Esophagus muscularis mucosa (tissue), 4 donors: ENCODE data around the gene SOWAHA. TPM values are rescaled to one million over a fixed set of nuclear protein-coding genes. Genes with fewer than 3 reads are reported as not detected.

Experiments used
- DNase-seq: peaks from one replicate; pipeline ENCODE4 v3.0.0-alpha.2; 2017; ENCODE audit errors: extremely low spot score
- H3K27ac ChIP-seq, 4 donors: fragments of 200-600 bp; sonication (generic); replicated peaks in 1 of 4; 1 replicate in 3 of 4; 2 replicates in 1 of 4; pipeline ENCODE4 v1.5.1; 2016 to 2019; ENCODE audit warnings: mild to moderate bottlenecking in 1 of 4
- H3K27me3 ChIP-seq, 4 donors: fragments of 200-600 bp; sonication (generic); one replicate each; pipeline versions ENCODE4 v1.5.1 to v1.6.0; 2016 to 2019
- H3K36me3 ChIP-seq, 4 donors: fragments of 200-600 bp; sonication (generic); one replicate each; pipeline ENCODE4 v1.5.1; 2016 to 2019
- H3K4me1 ChIP-seq, 4 donors: fragments of 200-600 bp; sonication (generic); one replicate each; pipeline ENCODE4 v1.5.1; 2016 to 2019
- H3K4me3 ChIP-seq, 4 donors: fragments of 200-600 bp; sonication (generic); 1 replicate in 2 of 4; 2 replicates in 2 of 4; pipeline ENCODE4 v1.5.1; 2016 to 2019; ENCODE audit warnings: mild to moderate bottlenecking in 4 of 4, moderate library complexity in 1 of 4
- H3K9me3 ChIP-seq, 4 donors: fragments of 200-600 bp; sonication (generic); 1 replicate in 3 of 4; 2 replicates in 1 of 4; pipeline ENCODE4 v1.5.1; 2016 to 2019
- EP300 ChIP-seq: sonication (generic); formaldehyde crosslinking; IDR thresholded peaks from one replicate; pipeline ENCODE4 v1.6.1; 2017; ENCODE audit warnings: antibody characterized with exemption
- POLR2A ChIP-seq: fragments of 450-650 bp; IDR thresholded peaks from one replicate; pipeline ENCODE4 v1.6.1; 2017; ENCODE audit warnings: antibody characterized with exemption, moderate library complexity, mild to moderate bottlenecking, low read depth
- POLR2AphosphoS5 ChIP-seq, 2 donors: sonication (generic); formaldehyde crosslinking; IDR thresholded peaks; one replicate each; pipeline ENCODE4 v1.6.1; 2017; ENCODE audit warnings: antibody characterized with exemption in 2 of 2
- WGBS: methylation state at CpG from one replicate; pipeline ENCODE4 v1.1.5; 2018; 5-methylcytosine and 5-hydroxymethylcytosine counted together
- intact Hi-C: fragments of 100-400 bp; cut with DNase I; formaldehyde crosslinking; loops from one replicate; pipeline ENCODE4 v1.15.1; 2023
- total RNA-seq, 4 donors: library from RNA; depleted of rRNA; stranded (reverse); fragments of >200 nt; gene quantifications; one replicate each; pipeline versions ENCODE4 v1.1.0 to v1.2.1, GENCODE V29; 2016
- TF ChIP-seq, protein P1 (sequence below), 3 experiments: fragments of 200-600 bp in 2 of 3; fragments of 450-650 bp in 1 of 3; sonication (generic) in 2 of 3; IDR thresholded peaks; one replicate each; pipeline ENCODE4 v1.5.1; 2017 to 2019; ENCODE audit warnings: antibody characterized with exemption in 3 of 3, mild to moderate bottlenecking in 2 of 3, moderate library complexity in 1 of 3

Gene SOWAHA
- total RNA-seq, 4 donors from 2014 or later: 0.06 to 0.83 (median 0.15) TPM

DNA sequence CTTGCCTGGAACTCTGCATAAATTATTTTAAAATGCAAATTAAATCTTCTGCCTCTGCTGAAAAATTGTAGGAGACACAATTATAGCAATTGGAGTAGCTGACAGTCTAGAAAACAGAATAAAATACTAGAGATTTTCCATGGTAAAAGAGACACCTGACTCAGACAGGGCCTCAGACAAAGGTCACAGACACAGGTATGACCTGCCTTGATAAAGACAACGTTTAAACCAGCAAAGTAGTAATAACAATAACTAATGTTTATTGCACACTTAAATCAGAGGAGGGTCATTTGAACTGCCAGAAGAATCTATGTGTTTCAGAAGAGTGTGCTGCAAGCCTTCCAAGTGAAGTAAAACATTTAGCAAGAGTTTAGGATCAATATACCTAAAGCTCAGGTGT is 3.9 kb downstream of the SOWAHA start:
- 80% methylated on average over 1 of the region's 1 CpG for WGBS
- no peak overlapping the region for H3K4me3 ChIP-seq
- H3K27me3 ChIP-seq: peaks cover 0 to 45% (median 29%) of the 10 kb centered on the region in 4 donors
- intact Hi-C loops: loop anchor here (10.0 kb wide), 1 partner anchor 62 kb away; no protein-coding TSS in a partner anchor
- peaks cover 14 to 35% (median 32%) of the 10 kb centered on the region in 4 donors for H3K4me1 ChIP-seq
- TF ChIP-seq POLR2A (no peak), EP300 (no peak), POLR2AphosphoS5 (IDR thresholded peaks at IDR 0.05) (no peak)
- TF ChIP-seq, protein P1, sequence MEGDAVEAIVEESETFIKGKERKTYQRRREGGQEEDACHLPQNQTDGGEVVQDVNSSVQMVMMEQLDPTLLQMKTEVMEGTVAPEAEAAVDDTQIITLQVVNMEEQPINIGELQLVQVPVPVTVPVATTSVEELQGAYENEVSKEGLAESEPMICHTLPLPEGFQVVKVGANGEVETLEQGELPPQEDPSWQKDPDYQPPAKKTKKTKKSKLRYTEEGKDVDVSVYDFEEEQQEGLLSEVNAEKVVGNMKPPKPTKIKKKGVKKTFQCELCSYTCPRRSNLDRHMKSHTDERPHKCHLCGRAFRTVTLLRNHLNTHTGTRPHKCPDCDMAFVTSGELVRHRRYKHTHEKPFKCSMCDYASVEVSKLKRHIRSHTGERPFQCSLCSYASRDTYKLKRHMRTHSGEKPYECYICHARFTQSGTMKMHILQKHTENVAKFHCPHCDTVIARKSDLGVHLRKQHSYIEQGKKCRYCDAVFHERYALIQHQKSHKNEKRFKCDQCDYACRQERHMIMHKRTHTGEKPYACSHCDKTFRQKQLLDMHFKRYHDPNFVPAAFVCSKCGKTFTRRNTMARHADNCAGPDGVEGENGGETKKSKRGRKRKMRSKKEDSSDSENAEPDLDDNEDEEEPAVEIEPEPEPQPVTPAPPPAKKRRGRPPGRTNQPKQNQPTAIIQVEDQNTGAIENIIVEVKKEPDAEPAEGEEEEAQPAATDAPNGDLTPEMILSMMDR (IDR thresholded peaks at IDR 0.05): no peak
- H3K27ac ChIP-seq: no peak overlapping the region
- H3K36me3 ChIP-seq: no peaks in the 10 kb centered on the region
- no peaks in the 10 kb centered on the region for H3K9me3 ChIP-seq
- DNase-seq: no peak

GRCh38 chr5:132819468-132819867 is 6.4 kb downstream of the SOWAHA start:
- TF ChIP-seq EP300 (no peak), POLR2A (no peak), POLR2AphosphoS5 (IDR thresholded peaks at IDR 0.05) (no peak)
- TF ChIP-seq, protein P1 (IDR thresholded peaks at IDR 0.05): no peak
- Histone ChIP-seq H3K27ac (no peak overlapping the region), H3K9me3 (no peaks in the 10 kb centered on the region), H3K27me3 (peaks cover 0 to 20% (median 7%) of the 10 kb centered on the region in 4 donors), H3K4me3 (peak overlapping the region in 1 of 4 donors; percentile 22), H3K4me1 (peaks cover 0 to 26% (median 24%) of the 10 kb centered on the region in 4 donors), H3K36me3 (peaks cover 0 to 10% (median 3%) of the 10 kb centered on the region in 4 donors)
- WGBS: 43% methylated on average over 26 of the region's 26 CpGs
- intact Hi-C loops: loop anchor here (10.0 kb wide), 1 partner anchor 65 kb away; no protein-coding TSS in a partner anchor
- DNase-seq: no peak

- 28% methylated on average over 15 of the region's 15 CpGs for WGBS
- Histone ChIP-seq H3K9me3 (no peaks in the 10 kb centered on the region), H3K27me3 (peaks cover 0 to 18% (median 4%) of the 10 kb centered on the region in 4 donors), H3K27ac (no peak overlapping the region), H3K4me1 (peaks cover 0 to 25% (median 23%) of the 10 kb centered on the region in 4 donors), H3K36me3 (peaks cover 0 to 18% (median 9%) of the 10 kb centered on the region in 4 donors), H3K4me3 (peak overlapping the region in 1 of 4 donors; percentile 22)
- TF ChIP-seq POLR2AphosphoS5 (IDR thresholded peaks at IDR 0.05): peak in 1 of 2 donors; percentile 45
- no peak for TF ChIP-seq EP300
- no peak for TF ChIP-seq POLR2A
- TF ChIP-seq, protein P1 (IDR thresholded peaks at IDR 0.05): peak; percentile 83 to 94 (median 85)
- intact Hi-C loops: loop anchor here (5.0 to 10.0 kb wide), 3 partner anchors 43 to 435 kb away; partner anchors contain the start of gene SEPTIN8
- DNase-seq: peak; percentile 98
These were observed 7.2 kb downstream of the SOWAHA start for GRCh38 chr5:132820162-132820754.

DNA sequence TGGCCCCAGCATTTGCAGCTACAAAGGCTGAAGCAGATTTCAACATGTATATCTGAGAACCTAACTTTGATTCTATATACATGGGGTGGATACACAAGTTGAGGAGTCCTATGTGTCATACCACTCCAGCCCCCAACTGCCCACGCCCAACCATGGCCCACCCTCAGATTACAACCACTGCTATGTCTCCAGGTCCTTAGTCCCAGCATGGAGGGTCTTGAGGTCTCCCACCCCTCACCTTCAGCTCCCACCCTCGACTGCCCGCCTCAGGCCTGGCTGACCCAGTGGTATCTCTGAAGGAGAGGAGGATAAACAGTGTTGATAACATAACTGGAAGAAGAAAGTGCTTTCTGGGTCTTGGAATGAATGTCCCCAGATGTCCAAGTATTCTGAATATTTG is 8.2 kb downstream of the SOWAHA start:
- H3K4me1 ChIP-seq: peaks cover 0 to 36% (median 32%) of the 10 kb centered on the region in 4 donors
- TF ChIP-seq POLR2AphosphoS5 (IDR thresholded peaks at IDR 0.05) (no peak), EP300 (no peak), POLR2A (no peak)
- TF ChIP-seq, protein P1 (IDR thresholded peaks at IDR 0.05): no peak
- WGBS: 81% methylated on average over 3 of the region's 3 CpGs
- H3K27me3 ChIP-seq: peaks cover 0 to 29% (median 4%) of the 10 kb centered on the region in 4 donors
- H3K27ac ChIP-seq: peak overlapping the region in 2 of 4 donors; percentile 8 to 40
- intact Hi-C loops: loop anchor here (5.0 to 10.0 kb wide), 3 partner anchors 44 to 437 kb away; partner anchors contain the start of gene SEPTIN8
- H3K36me3 ChIP-seq: peaks cover 0 to 20% (median 13%) of the 10 kb centered on the region in 4 donors
- H3K9me3 ChIP-seq: no peaks in the 10 kb centered on the region
- no peak overlapping the region for H3K4me3 ChIP-seq
- no peak for DNase-seq
